ENCODE results near the gene WSCD2. TPM values are rescaled to one million over a fixed set of nuclear protein-coding genes. Genes with fewer than 3 reads are reported as not detected.

The WSCD2 gene
- total RNA-seq, 1 experiment from 2014 or later, result not detected

- Histone ChIP-seq H3K9me3 (no peaks in the 10 kb centered on the region), H3K27me3 (replicated peaks; ENCODE audit: control insufficient read depth, insufficient read depth, low read length) (no peaks in the 10 kb centered on the region), H3K36me3 (ENCODE audit: control insufficient read depth, insufficient read depth, low read length) (no peaks in the 10 kb centered on the region), H3K4me3 (ENCODE audit: low read depth, low read length) (no peak overlapping the region), H3K4me1 (no peaks in the 10 kb centered on the region)
- ChIA-PET POLR2A (no interaction called here), CTCF (no interaction called here)
- no peak for DNase-seq
- peaks cover 4% of the 10 kb centered on the region for H3K27me3 Mint-ChIP-seq (ENCODE audit: insufficient read depth, unreplicated experiment)
- no peak for TF ChIP-seq CTCF (IDR thresholded peaks at IDR 0.05; ENCODE audit: insufficient read depth in 1 of 2, low read depth in 1 of 2, low read length in 1 of 2, severe bottlenecking in 1 of 2, unreplicated experiment in 1 of 2)
- no peaks in the 10 kb centered on the region for H3K4me1 Mint-ChIP-seq (ENCODE audit: low read depth, unreplicated experiment)
- H3K27ac Mint-ChIP-seq (ENCODE audit: unreplicated experiment), result no peak overlapping the region
- intact Hi-C loops (cut with micrococcal nuclease; ENCODE audit: unreplicated experiment), result no loop called here
- no peak overlapping the region for H3K4me3 Mint-ChIP-seq (ENCODE audit: unreplicated experiment)
- no peaks in the 10 kb centered on the region for H3K9me3 Mint-ChIP-seq (ENCODE audit: unreplicated experiment)
- no TSS peak for BruUV-seq (replicated peaks)
- no peaks in the 10 kb centered on the region for H3K36me3 Mint-ChIP-seq (ENCODE audit: insufficient read depth, unreplicated experiment)
Observed at GRCh38 chr12:108102363-108102762, 26.7 kb upstream of the WSCD2 start.

DNA sequence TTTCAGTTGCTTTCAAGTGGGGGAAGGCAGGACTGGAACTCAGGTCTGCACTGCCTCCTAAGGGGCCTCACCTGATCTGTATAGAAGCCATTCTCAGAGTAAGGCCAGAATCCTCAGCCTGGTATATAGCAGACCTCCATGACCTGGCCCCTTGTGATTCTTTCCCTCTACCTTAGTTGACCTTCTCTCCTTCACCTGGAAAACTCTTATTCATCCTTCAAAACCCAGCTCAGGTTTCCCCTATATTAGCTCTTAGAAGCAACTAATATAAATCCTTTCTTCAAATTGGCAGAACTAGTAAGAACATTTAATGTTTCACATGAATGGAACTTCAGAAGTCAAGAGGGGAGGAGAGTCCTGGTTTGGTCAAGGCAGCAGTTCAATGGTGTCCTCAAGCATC, 26.0 kb upstream of the WSCD2 start:
- Mint-ChIP-seq H3K27me3 (ENCODE audit: insufficient read depth, unreplicated experiment) (peaks cover 4% of the 10 kb centered on the region), H3K4me1 (ENCODE audit: low read depth, unreplicated experiment) (no peaks in the 10 kb centered on the region), H3K36me3 (ENCODE audit: insufficient read depth, unreplicated experiment) (no peaks in the 10 kb centered on the region), H3K4me3 (ENCODE audit: unreplicated experiment) (no peak overlapping the region), H3K27ac (ENCODE audit: unreplicated experiment) (no peak overlapping the region), H3K9me3 (ENCODE audit: unreplicated experiment) (no peaks in the 10 kb centered on the region)
- no peak for TF ChIP-seq CTCF (IDR thresholded peaks at IDR 0.05; ENCODE audit: insufficient read depth in 1 of 2, low read depth in 1 of 2, low read length in 1 of 2, severe bottlenecking in 1 of 2, unreplicated experiment in 1 of 2)
- no peaks in the 10 kb centered on the region for H3K4me1 ChIP-seq
- H3K27me3 ChIP-seq (replicated peaks; ENCODE audit: control insufficient read depth, insufficient read depth, low read length), result no peaks in the 10 kb centered on the region
- ChIA-PET POLR2A (no interaction called here), CTCF (no interaction called here)
- no TSS peak for BruUV-seq (replicated peaks)
- no peaks in the 10 kb centered on the region for H3K9me3 ChIP-seq
- no peak for DNase-seq
- no peaks in the 10 kb centered on the region for H3K36me3 ChIP-seq (ENCODE audit: control insufficient read depth, insufficient read depth, low read length)
- H3K4me3 ChIP-seq (ENCODE audit: low read depth, low read length), result no peak overlapping the region
- intact Hi-C loops (cut with micrococcal nuclease; ENCODE audit: unreplicated experiment), result no loop called here

- H3K4me1 ChIP-seq, result no peaks in the 10 kb centered on the region
- no peak overlapping the region for H3K27ac Mint-ChIP-seq (ENCODE audit: unreplicated experiment)
- TF ChIP-seq CTCF (IDR thresholded peaks at IDR 0.05; ENCODE audit: insufficient read depth in 1 of 2, low read depth in 1 of 2, low read length in 1 of 2, severe bottlenecking in 1 of 2, unreplicated experiment in 1 of 2), result no peak
- no peaks in the 10 kb centered on the region for H3K4me1 Mint-ChIP-seq (ENCODE audit: low read depth, unreplicated experiment)
- H3K27me3 ChIP-seq (replicated peaks; ENCODE audit: control insufficient read depth, insufficient read depth, low read length), result no peaks in the 10 kb centered on the region
- no peaks in the 10 kb centered on the region for H3K9me3 Mint-ChIP-seq (ENCODE audit: unreplicated experiment)
- H3K27me3 Mint-ChIP-seq (ENCODE audit: insufficient read depth, unreplicated experiment), result peaks cover 4% of the 10 kb centered on the region
- no peaks in the 10 kb centered on the region for H3K36me3 Mint-ChIP-seq (ENCODE audit: insufficient read depth, unreplicated experiment)
- no peaks in the 10 kb centered on the region for H3K9me3 ChIP-seq
- CTCF ChIA-PET, result no interaction called here
- no TSS peak for BruUV-seq (replicated peaks)
- H3K4me3 Mint-ChIP-seq (ENCODE audit: unreplicated experiment), result no peak overlapping the region
- intact Hi-C loops (cut with micrococcal nuclease; ENCODE audit: unreplicated experiment), result no loop called here
- DNase-seq, result no peak
- POLR2A ChIA-PET, result no interaction called here
- H3K4me3 ChIP-seq (ENCODE audit: low read depth, low read length), result no peak overlapping the region
- H3K36me3 ChIP-seq (ENCODE audit: control insufficient read depth, insufficient read depth, low read length), result no peaks in the 10 kb centered on the region
Observed at GRCh38 chr12:108103517-108103916, 25.6 kb upstream of the WSCD2 start.
